ENCODE measurements around the gene AQP11. TPM values are rescaled to one million over a fixed set of nuclear protein-coding genes. Genes with fewer than 3 reads are reported as not detected.

AQP11 gene
- total and polyA plus RNA-seq, 2 donors (not counting 3 experiments of a cell fraction or from before 2014, with no cell fraction given), result 0.22 to 0.55 TPM

DNA sequence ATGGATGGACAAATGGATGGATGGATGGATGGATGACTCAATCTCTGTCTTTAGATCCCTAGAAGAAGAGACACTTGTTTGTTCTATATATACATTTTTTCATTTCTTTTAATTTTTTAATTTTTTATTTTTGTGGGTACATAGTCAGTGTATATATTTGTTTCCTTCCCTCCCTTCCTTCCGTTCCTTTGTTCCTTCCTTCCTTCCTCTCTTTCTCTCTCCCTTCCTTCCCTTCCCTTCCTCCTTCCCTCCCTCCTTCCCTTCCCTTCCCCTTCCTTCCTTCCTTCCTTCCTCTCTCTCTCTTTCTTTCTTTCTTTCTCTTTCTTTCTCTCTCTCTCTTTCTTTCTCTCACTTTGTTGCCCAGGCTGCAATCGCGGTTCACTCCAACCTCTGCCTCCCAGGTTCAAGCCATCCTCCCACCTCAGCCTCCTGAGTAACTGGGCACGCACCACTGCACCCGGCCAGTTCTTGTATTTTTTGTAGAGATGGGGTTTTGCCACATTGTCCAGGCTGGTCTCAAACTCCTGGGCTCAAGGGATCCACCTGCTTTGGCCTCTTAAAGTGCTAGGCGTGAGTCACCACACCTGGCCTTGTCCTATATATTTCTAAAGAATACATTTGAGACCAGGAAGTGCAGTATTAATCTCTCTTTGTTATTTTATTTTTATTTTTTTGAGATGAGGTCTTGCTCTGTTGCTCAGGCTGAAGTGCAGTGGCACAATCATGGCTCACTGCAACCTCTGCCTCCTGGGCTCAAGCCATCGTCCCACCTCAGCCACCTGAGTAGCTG, 42.5 kb upstream of the AQP11 start:
- Histone ChIP-seq H2AFZ (ENCODE audit: low read depth, low read length) (no peak overlapping the region), H3K27ac (ENCODE audit: insufficient read depth, low read depth, low read length) (no peak overlapping the region), H3K4me1 (ENCODE audit: control insufficient read depth, extremely low read depth, insufficient read depth, low read length) (no peaks in the 10 kb centered on the region), H4K20me1 (replicated peaks; ENCODE audit: control insufficient read depth, extremely low read depth, insufficient read depth, low read length) (no peaks in the 10 kb centered on the region), H3K4me2 (ENCODE audit: insufficient read depth, low read length) (no peak overlapping the region), H3K9me1 (replicated peaks; ENCODE audit: control insufficient read depth, extremely low read depth, insufficient read depth, low read length) (no peaks in the 10 kb centered on the region), H3K4me3 (replicated peaks in 1 of 3; ENCODE audit: insufficient read depth in 1 of 3, low read depth in 1 of 3, low read length in 3 of 3) (no peak overlapping the region), H3K9me3 (replicated peaks; ENCODE audit: control insufficient read depth, insufficient read depth, low read length) (no peaks in the 10 kb centered on the region), H3K9ac (replicated peaks; ENCODE audit: extremely low read depth, insufficient read depth, low read length) (no peak overlapping the region), H3K36me3 (ENCODE audit: control insufficient read depth in 2 of 2, extremely low read depth in 1 of 2, insufficient read depth in 2 of 2, low read length in 2 of 2) (no peaks in the 10 kb centered on the region), H3K79me2 (ENCODE audit: control insufficient read depth, insufficient read depth, low read length) (no peaks in the 10 kb centered on the region), H3K27me3 (ENCODE audit: control insufficient read depth in 2 of 2, insufficient read depth in 2 of 2, low read length in 2 of 2) (no peaks in the 10 kb centered on the region)
- dilution Hi-C loops (cut with MboI; ENCODE audit: extremely low pct_ligation_motif_present, low sequenced_read_pairs), result no loop called here
- FAIRE-seq (no peak), DNase-seq (ENCODE audit: low read depth, low spot score) (no peak)
- ChIA-PET CTCF (interaction anchor here (0.7 to 3.7 kb wide), 47 partner anchors 11 to 500 kb away, joined by 3 to 235 read pairs (median 6); partner anchors contain the start of genes MYO7A and PAK1), POLR2A (no interaction called here)
- TF ChIP-seq POLR2A (IDR thresholded peaks at IDR 0.05; ENCODE audit: low read depth, low read length) (no peak), EZH2 (IDR thresholded peaks at IDR 0.05; ENCODE audit: borderline replicate concordance, low read depth, low read length, severe bottlenecking) (no peak), POLR2AphosphoS5 (IDR thresholded peaks at IDR 0.05; ENCODE audit: insufficient read depth, low read depth, low read length) (no peak), FOS (IDR thresholded peaks at IDR 0.05; ENCODE audit: borderline replicate concordance, insufficient read depth, low read length) (no peak), MYC (IDR thresholded peaks at IDR 0.05; ENCODE audit: low read depth, low read length) (no peak), JUN (IDR thresholded peaks at IDR 0.05; ENCODE audit: borderline replicate concordance, insufficient read depth, insufficient read length, low read depth) (no peak), GATA2 (IDR thresholded peaks at IDR 0.05; ENCODE audit: insufficient read depth, insufficient read length, low read depth, low read length) (no peak)
- TF ChIP-seq, protein P1, sequence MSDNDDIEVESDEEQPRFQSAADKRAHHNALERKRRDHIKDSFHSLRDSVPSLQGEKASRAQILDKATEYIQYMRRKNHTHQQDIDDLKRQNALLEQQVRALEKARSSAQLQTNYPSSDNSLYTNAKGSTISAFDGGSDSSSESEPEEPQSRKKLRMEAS (IDR thresholded peaks at IDR 0.05; ENCODE audit: insufficient read depth, insufficient read length), result no peak
- TF ChIP-seq, protein P2, sequence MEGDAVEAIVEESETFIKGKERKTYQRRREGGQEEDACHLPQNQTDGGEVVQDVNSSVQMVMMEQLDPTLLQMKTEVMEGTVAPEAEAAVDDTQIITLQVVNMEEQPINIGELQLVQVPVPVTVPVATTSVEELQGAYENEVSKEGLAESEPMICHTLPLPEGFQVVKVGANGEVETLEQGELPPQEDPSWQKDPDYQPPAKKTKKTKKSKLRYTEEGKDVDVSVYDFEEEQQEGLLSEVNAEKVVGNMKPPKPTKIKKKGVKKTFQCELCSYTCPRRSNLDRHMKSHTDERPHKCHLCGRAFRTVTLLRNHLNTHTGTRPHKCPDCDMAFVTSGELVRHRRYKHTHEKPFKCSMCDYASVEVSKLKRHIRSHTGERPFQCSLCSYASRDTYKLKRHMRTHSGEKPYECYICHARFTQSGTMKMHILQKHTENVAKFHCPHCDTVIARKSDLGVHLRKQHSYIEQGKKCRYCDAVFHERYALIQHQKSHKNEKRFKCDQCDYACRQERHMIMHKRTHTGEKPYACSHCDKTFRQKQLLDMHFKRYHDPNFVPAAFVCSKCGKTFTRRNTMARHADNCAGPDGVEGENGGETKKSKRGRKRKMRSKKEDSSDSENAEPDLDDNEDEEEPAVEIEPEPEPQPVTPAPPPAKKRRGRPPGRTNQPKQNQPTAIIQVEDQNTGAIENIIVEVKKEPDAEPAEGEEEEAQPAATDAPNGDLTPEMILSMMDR (IDR thresholded peaks at IDR 0.05; ENCODE audit: extremely low read depth in 1 of 2, insufficient read depth in 1 of 2, low read depth in 1 of 2, low read length in 2 of 2), result no peak
- no TSS peak for BruUV-seq (replicated peaks)
- intact Hi-C loops (cut with micrococcal nuclease), result loop anchor here (10.0 kb wide), 1 partner anchor 172 kb away; no protein-coding TSS in a partner anchor

Data from endothelial cell of umbilical vein (primary cell).